Gastroesophageal sphincter (tissue), 3 donors: ENCODE measurements around the gene CDCA5.

Experiments
- EP300 ChIP-seq: sonication (generic); formaldehyde crosslinking; IDR thresholded peaks from one replicate; pipeline ENCODE4 v1.6.1; 2017; ENCODE audit warnings: antibody characterized with exemption, mild to moderate bottlenecking
- POLR2A ChIP-seq, 2 donors: fragments of 450-650 bp; IDR thresholded peaks; one replicate each; pipeline ENCODE4 v1.6.1; 2017; ENCODE audit warnings: antibody characterized with exemption in 2 of 2, mild to moderate bottlenecking in 2 of 2, moderate library complexity in 1 of 2
- POLR2AphosphoS5 ChIP-seq: sonication (generic); formaldehyde crosslinking; IDR thresholded peaks from one replicate; pipeline ENCODE4 v1.6.1; 2017; ENCODE audit warnings: antibody characterized with exemption
- TF ChIP-seq, protein P1 (sequence below), 4 experiments: fragments of 200-600 bp in 2 of 4; fragments of 450-650 bp in 2 of 4; sonication (generic) in 1 of 4; IDR thresholded peaks; one replicate each; pipeline ENCODE4 v1.5.1; 2017 to 2019; ENCODE audit warnings: antibody characterized with exemption in 4 of 4, mild to moderate bottlenecking in 2 of 4, moderate library complexity in 2 of 4

DNA sequence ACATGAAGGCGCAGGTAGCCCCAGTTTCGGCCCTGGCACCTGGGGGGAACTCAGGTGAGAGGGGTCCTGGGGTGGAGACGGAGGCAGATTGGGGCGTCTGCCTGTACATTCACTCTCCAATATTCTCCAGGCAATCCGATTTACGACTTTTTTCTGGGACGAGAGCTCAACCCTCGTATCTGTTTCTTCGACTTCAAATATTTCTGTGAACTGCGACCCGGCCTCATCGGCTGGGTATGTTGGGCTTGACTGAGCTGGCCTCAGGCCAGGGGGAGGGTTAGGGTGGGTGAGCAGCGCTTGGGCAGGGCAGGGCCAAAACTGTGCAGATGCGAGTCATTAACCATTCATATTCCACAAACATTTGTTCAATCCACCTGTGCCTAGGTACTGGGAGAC is 29.5 kb upstream of the CDCA5 start:
- TF ChIP-seq, protein P1, sequence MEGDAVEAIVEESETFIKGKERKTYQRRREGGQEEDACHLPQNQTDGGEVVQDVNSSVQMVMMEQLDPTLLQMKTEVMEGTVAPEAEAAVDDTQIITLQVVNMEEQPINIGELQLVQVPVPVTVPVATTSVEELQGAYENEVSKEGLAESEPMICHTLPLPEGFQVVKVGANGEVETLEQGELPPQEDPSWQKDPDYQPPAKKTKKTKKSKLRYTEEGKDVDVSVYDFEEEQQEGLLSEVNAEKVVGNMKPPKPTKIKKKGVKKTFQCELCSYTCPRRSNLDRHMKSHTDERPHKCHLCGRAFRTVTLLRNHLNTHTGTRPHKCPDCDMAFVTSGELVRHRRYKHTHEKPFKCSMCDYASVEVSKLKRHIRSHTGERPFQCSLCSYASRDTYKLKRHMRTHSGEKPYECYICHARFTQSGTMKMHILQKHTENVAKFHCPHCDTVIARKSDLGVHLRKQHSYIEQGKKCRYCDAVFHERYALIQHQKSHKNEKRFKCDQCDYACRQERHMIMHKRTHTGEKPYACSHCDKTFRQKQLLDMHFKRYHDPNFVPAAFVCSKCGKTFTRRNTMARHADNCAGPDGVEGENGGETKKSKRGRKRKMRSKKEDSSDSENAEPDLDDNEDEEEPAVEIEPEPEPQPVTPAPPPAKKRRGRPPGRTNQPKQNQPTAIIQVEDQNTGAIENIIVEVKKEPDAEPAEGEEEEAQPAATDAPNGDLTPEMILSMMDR (IDR thresholded peaks at IDR 0.05): no peak
- TF ChIP-seq POLR2AphosphoS5 (no peak), POLR2A (IDR thresholded peaks at IDR 0.05) (no peak), EP300 (no peak)
